Spleen (tissue), 11 donors: Measurements from ENCODE around the gene PELI2. TPM values are rescaled to one million over a fixed set of nuclear protein-coding genes. Genes with fewer than 3 reads are reported as not detected.

Experiments
- DNase-seq: peaks from one replicate; pipeline ENCODE4 v3.0.0-alpha.2; 2020
- H3K27ac ChIP-seq, 8 donors: fragments of 200-600 bp; sonication (generic) in 7 of 8; 1 replicate in 4 of 8; 2 replicates in 4 of 8; pipeline versions ENCODE4 v1.5.0 to v1.8.0; 2016 to 2021; ENCODE audit warnings: inconsistent platforms in 4 of 8, mild to moderate bottlenecking in 4 of 8, moderate library complexity in 1 of 8
- H3K27me3 ChIP-seq, 7 donors: fragments of 200-600 bp; sonication (generic) in 6 of 7; replicated peaks in 1 of 7; 1 replicate in 4 of 7; 2 replicates in 3 of 7; pipeline versions ENCODE4 v1.5.0 to v1.8.0; 2016 to 2021; ENCODE audit warnings: inconsistent platforms in 3 of 7, mild to moderate bottlenecking in 1 of 7
- H3K36me3 ChIP-seq, 6 donors: fragments of 200-600 bp; sonication (generic) in 5 of 6; 1 replicate in 4 of 6; 2 replicates in 2 of 6; pipeline versions ENCODE4 v1.5.0 to v1.8.0; 2016 to 2021; ENCODE audit warnings: inconsistent platforms in 2 of 6
- H3K4me1 ChIP-seq, 6 donors: fragments of 200-600 bp; sonication (generic) in 5 of 6; 1 replicate in 3 of 6; 2 replicates in 3 of 6; pipeline versions ENCODE4 v1.5.0 to v1.8.0; 2016 to 2021; ENCODE audit warnings: inconsistent platforms in 3 of 6
- H3K4me3 ChIP-seq, 8 donors: fragments of 200-600 bp; sonication (generic) in 7 of 8; 1 replicate in 4 of 8; 2 replicates in 4 of 8; pipeline versions ENCODE4 v1.5.0 to v1.8.0; 2016 to 2021; ENCODE audit warnings: inconsistent platforms in 4 of 8, mild to moderate bottlenecking in 4 of 8, moderate library complexity in 2 of 8
- H3K9me3 ChIP-seq, 8 donors: fragments of 200-600 bp; sonication (generic) in 7 of 8; 1 replicate in 4 of 8; 2 replicates in 4 of 8; pipeline versions ENCODE4 v1.5.0 to v1.8.0; 2016 to 2021; ENCODE audit warnings: inconsistent platforms in 4 of 8
- CTCF ChIP-seq, 11 experiments: fragments of 200-600 bp in 7 of 11; fragments of 450-650 bp in 4 of 11; sonication (generic) in 4 of 11; IDR thresholded peaks in 8 of 11; conservative IDR thresholded peaks in 3 of 11; 1 replicate in 7 of 11; 2 replicates in 4 of 11; pipeline versions ENCODE4 v1.4.0 to v1.8.0; 2016 to 2021; ENCODE audit warnings: antibody characterized with exemption in 11 of 11, inconsistent platforms in 4 of 11, mild to moderate bottlenecking in 1 of 11
- POLR2A ChIP-seq, 3 donors: fragments of 450-650 bp; IDR thresholded peaks; one replicate each; pipeline ENCODE4 v1.5.1; 2017; ENCODE audit warnings: antibody characterized with exemption in 3 of 3, mild to moderate bottlenecking in 1 of 3
- POLR2AphosphoS5 ChIP-seq, 3 donors: sonication (generic); formaldehyde crosslinking; IDR thresholded peaks; one replicate each; pipeline ENCODE4 v1.5.1; 2017; ENCODE audit warnings: antibody characterized with exemption in 3 of 3
- WGBS, 5 donors: extraction: QIAGEN DNeasy Blood & Tissue Kit in 3 of 5; methylation state at CpG; one replicate each; pipeline versions ENCODE4 v1.1.5 to v1.1.7; 2013 to 2018; 5-methylcytosine and 5-hydroxymethylcytosine counted together
- intact Hi-C: fragments of 100-400 bp; cut with DNase I; formaldehyde crosslinking; loops from one replicate; pipeline ENCODE4 v1.15.0; 2023; ENCODE audit warnings: low total_unique reads
- polyA plus RNA-seq, 3 donors: library from polyadenylated mRNA; stranded (reverse); fragments of 200-250 nt; gene quantifications; one replicate each; pipeline ENCODE4 v1.2.1, GENCODE V29; 2013
- total RNA-seq, 7 donors: library from RNA; depleted of rRNA in 3 of 7; stranded (reverse); fragments of >200 nt in 3 of 7; fragmentation: NEBNext Ultra II Directional in 4 of 7; extraction: Animal tissue kit (Norgen Biotek cat#: 25700) in 4 of 7; gene quantifications; one replicate each; pipeline versions ENCODE4 v1.1.0 to v1.2.1, GENCODE V29; 2016 to 2021
- donor health status: healthy with polysubstance abuse.
- donor health status: DM: no; HTN: no; CAD: no; lungs with moderate emphysema.
- donor health status: DM: no; HTN: no; CAD: no.
- donor health status: Bipolar disorder and iron deficiency.
- donor health status: healthy.
- donor health status: DM: no; HTN: no; CAD: no.
- donor health status: DM: yes; HTN: yes; CAD: no.

PELI2 gene
- total and polyA plus RNA-seq, 10 donors: 2.1 to 25.3 (median 18.0) TPM

- Histone ChIP-seq H3K9me3 (no peaks in the 10 kb centered on the region), H3K27ac (peak overlapping the region in 7 of 8 donors; percentile 48 to 75 (median 58)), H3K4me3 (no peak overlapping the region), H3K36me3 (no peaks in the 10 kb centered on the region), H3K4me1 (peaks cover 0 to 49% (median 22%) of the 10 kb centered on the region in 6 donors), H3K27me3 (no peaks in the 10 kb centered on the region)
- DNase-seq: no peak
- WGBS, 5 donors: 10 to 25% (median 11%) methylated on average over 5 of the region's 5 CpGs
- TF ChIP-seq POLR2A (IDR thresholded peaks at IDR 0.05): no peak
- peak in 1 of 3 donors; percentile 47 for TF ChIP-seq POLR2AphosphoS5 (IDR thresholded peaks at IDR 0.05)
- intact Hi-C loops: loop anchor here (5.0 to 10.0 kb wide), 3 partner anchors 498 to 635 kb away; no protein-coding TSS in a partner anchor
Observed at GRCh38 chr14:56342494-56342942, 224.3 kb downstream of the PELI2 start.

- H3K27me3 ChIP-seq: no peaks in the 10 kb centered on the region
Observed at GRCh38 chr14:56349960-56350359, 231.7 kb downstream of the PELI2 start.

More at GRCh38 chr14:56349960-56350359, 231.7 kb downstream of the PELI2 start:
- DNase-seq: no peak
- WGBS, 5 donors: 78 to 89% (median 82%) methylated on average over 1 of the region's 1 CpG
- intact Hi-C loops: loop anchor here (10.0 kb wide), 2 partner anchors 505 to 615 kb away; no protein-coding TSS in a partner anchor
- H3K4me1 ChIP-seq: no peaks in the 10 kb centered on the region
- no peak overlapping the region for H3K27ac ChIP-seq
- peaks cover 0 to 14% (median 11%) of the 10 kb centered on the region in 8 donors for H3K9me3 ChIP-seq
- no peak overlapping the region for H3K4me3 ChIP-seq
- no peaks in the 10 kb centered on the region for H3K36me3 ChIP-seq
- TF ChIP-seq CTCF (IDR thresholded peaks at IDR 0.05 in 8 of 11, conservative IDR thresholded peaks at IDR 0.05 in 3 of 11): no peak
- no peak for TF ChIP-seq POLR2AphosphoS5 (IDR thresholded peaks at IDR 0.05)
- TF ChIP-seq POLR2A (IDR thresholded peaks at IDR 0.05): no peak
